ENCODE results near the gene SI. TPM values are rescaled to one million over a fixed set of nuclear protein-coding genes. Genes with fewer than 3 reads are reported as not detected.

The SI gene
- not detected for total RNA-seq

- Mint-ChIP-seq H3K36me3 (ENCODE audit: insufficient read depth in 2 of 2) (no peaks in the 10 kb centered on the region), H3K27me3 (ENCODE audit: low read depth) (no peaks in the 10 kb centered on the region), H3K4me1 (ENCODE audit: low read depth) (no peaks in the 10 kb centered on the region), H3K9me3 (peaks cover 3 to 4% of the 10 kb centered on the region in 2 donors), H3K27ac (no peak within 1 kb of the TSS), H3K4me3 (no peak within 1 kb of the TSS)
- no peak for ATAC-seq (replicated peaks in 1 of 2)
- DNase-seq, result no peak
These were observed at the start of gene SI for GRCh38 chr3:165078293-165078692. Gene SI, minus strand, starts transcription at chr3:165078496. Its CDS starts 2,484 bp downstream, at chr3:165076012.

GRCh38 chr3:165125836-165126235, 47.5 kb upstream of the SI start:
- Mint-ChIP-seq H3K36me3 (ENCODE audit: insufficient read depth in 2 of 2) (no peaks in the 10 kb centered on the region), H3K27ac (no peak overlapping the region), H3K27me3 (ENCODE audit: low read depth) (no peaks in the 10 kb centered on the region), H3K9me3 (peaks cover 3 to 6% of the 10 kb centered on the region in 2 donors), H3K4me3 (no peak overlapping the region), H3K4me1 (ENCODE audit: low read depth) (no peaks in the 10 kb centered on the region)
- DNase-seq, result no peak
- ATAC-seq (replicated peaks in 1 of 2), result no peak

GRCh38 chr3:165111401-165111800, 33.1 kb upstream of the SI start:
- no peaks in the 10 kb centered on the region for H3K36me3 Mint-ChIP-seq (ENCODE audit: insufficient read depth in 2 of 2)
- peaks cover 1 to 4% of the 10 kb centered on the region in 2 donors for H3K9me3 Mint-ChIP-seq
- no peaks in the 10 kb centered on the region for H3K4me1 Mint-ChIP-seq (ENCODE audit: low read depth)
- no peaks in the 10 kb centered on the region for H3K27me3 Mint-ChIP-seq (ENCODE audit: low read depth)
- H3K4me3 Mint-ChIP-seq, result no peak overlapping the region
- ATAC-seq (replicated peaks in 1 of 2) (no peak), DNase-seq (no peak)
- H3K27ac Mint-ChIP-seq, result no peak overlapping the region

GRCh38 chr3:165103616-165104015, 25.3 kb upstream of the SI start:
- H3K27me3 Mint-ChIP-seq (ENCODE audit: low read depth), result no peaks in the 10 kb centered on the region
- H3K27ac Mint-ChIP-seq, result no peak overlapping the region
- no peak for ATAC-seq (replicated peaks in 1 of 2)
- no peak overlapping the region for H3K4me3 Mint-ChIP-seq
- H3K9me3 Mint-ChIP-seq, result peaks cover 2 to 3% of the 10 kb centered on the region in 2 donors
- H3K36me3 Mint-ChIP-seq (ENCODE audit: insufficient read depth in 2 of 2), result no peaks in the 10 kb centered on the region
- no peak for DNase-seq
- no peaks in the 10 kb centered on the region for H3K4me1 Mint-ChIP-seq (ENCODE audit: low read depth)

GRCh38 chr3:165082650-165083049, 4.4 kb upstream of the SI start:
- Mint-ChIP-seq H3K4me1 (ENCODE audit: low read depth) (no peaks in the 10 kb centered on the region), H3K27me3 (ENCODE audit: low read depth) (no peaks in the 10 kb centered on the region), H3K36me3 (ENCODE audit: insufficient read depth in 2 of 2) (no peaks in the 10 kb centered on the region), H3K9me3 (peaks cover 2 to 6% of the 10 kb centered on the region in 2 donors), H3K27ac (no peak overlapping the region), H3K4me3 (no peak overlapping the region)
- ATAC-seq (replicated peaks in 1 of 2), result no peak
- no peak for DNase-seq

GRCh38 chr3:165081183-165081582, 2.9 kb upstream of the SI start:
- H3K4me3 Mint-ChIP-seq, result no peak overlapping the region
- H3K36me3 Mint-ChIP-seq (ENCODE audit: insufficient read depth in 2 of 2), result no peaks in the 10 kb centered on the region
- H3K9me3 Mint-ChIP-seq, result peaks cover 3% of the 10 kb centered on the region in 2 donors
- no peak for ATAC-seq (replicated peaks in 1 of 2)
- no peak overlapping the region for H3K27ac Mint-ChIP-seq
- H3K4me1 Mint-ChIP-seq (ENCODE audit: low read depth), result no peaks in the 10 kb centered on the region
- DNase-seq, result no peak
- no peaks in the 10 kb centered on the region for H3K27me3 Mint-ChIP-seq (ENCODE audit: low read depth)

- H3K36me3 Mint-ChIP-seq (ENCODE audit: insufficient read depth in 2 of 2), result no peaks in the 10 kb centered on the region
- H3K4me3 Mint-ChIP-seq, result no peak overlapping the region
- H3K9me3 Mint-ChIP-seq, result peaks cover 3 to 6% of the 10 kb centered on the region in 2 donors
- ATAC-seq (replicated peaks in 1 of 2), result no peak
- H3K4me1 Mint-ChIP-seq (ENCODE audit: low read depth), result no peaks in the 10 kb centered on the region
- DNase-seq, result no peak
- no peaks in the 10 kb centered on the region for H3K27me3 Mint-ChIP-seq (ENCODE audit: low read depth)
- H3K27ac Mint-ChIP-seq, result no peak overlapping the region
These were observed 2.6 kb downstream of the SI start for GRCh38 chr3:165075695-165076094.

GRCh38 chr3:165070682-165071081, 7.6 kb downstream of the SI start:
- no peak for ATAC-seq (replicated peaks in 1 of 2)
- Mint-ChIP-seq H3K9me3 (peaks cover 0 to 7% of the 10 kb centered on the region in 2 donors), H3K4me3 (no peak overlapping the region), H3K4me1 (ENCODE audit: low read depth) (no peaks in the 10 kb centered on the region), H3K27ac (no peak overlapping the region), H3K27me3 (ENCODE audit: low read depth) (no peaks in the 10 kb centered on the region), H3K36me3 (ENCODE audit: insufficient read depth in 2 of 2) (no peaks in the 10 kb centered on the region)
- DNase-seq, result no peak

- Mint-ChIP-seq H3K4me1 (ENCODE audit: low read depth) (no peaks in the 10 kb centered on the region), H3K27me3 (ENCODE audit: low read depth) (no peaks in the 10 kb centered on the region), H3K36me3 (ENCODE audit: insufficient read depth in 2 of 2) (no peaks in the 10 kb centered on the region), H3K9me3 (peaks cover 3 to 7% of the 10 kb centered on the region in 2 donors), H3K27ac (no peak overlapping the region), H3K4me3 (no peak overlapping the region)
- DNase-seq (no peak), ATAC-seq (replicated peaks in 1 of 2) (no peak)
These were observed 21.8 kb downstream of the SI start for GRCh38 chr3:165056510-165056909.

GRCh38 chr3:165040186-165040585, 38.1 kb downstream of the SI start:
- H3K27me3 Mint-ChIP-seq (ENCODE audit: low read depth), result no peaks in the 10 kb centered on the region
- H3K27ac Mint-ChIP-seq, result no peak overlapping the region
- H3K4me3 Mint-ChIP-seq, result no peak overlapping the region
- H3K9me3 Mint-ChIP-seq, result peaks cover 0 to 6% of the 10 kb centered on the region in 2 donors
- H3K4me1 Mint-ChIP-seq (ENCODE audit: low read depth), result no peaks in the 10 kb centered on the region
- ATAC-seq (replicated peaks in 1 of 2) (no peak), DNase-seq (no peak)
- no peaks in the 10 kb centered on the region for H3K36me3 Mint-ChIP-seq (ENCODE audit: insufficient read depth in 2 of 2)

- Mint-ChIP-seq H3K9me3 (peaks cover 4 to 6% of the 10 kb centered on the region in 2 donors), H3K4me3 (no peak overlapping the region), H3K4me1 (ENCODE audit: low read depth) (no peaks in the 10 kb centered on the region), H3K36me3 (ENCODE audit: insufficient read depth in 2 of 2) (no peaks in the 10 kb centered on the region), H3K27ac (no peak overlapping the region), H3K27me3 (ENCODE audit: low read depth) (no peaks in the 10 kb centered on the region)
- DNase-seq (no peak), ATAC-seq (replicated peaks in 1 of 2) (no peak)
These were observed 66.7 kb downstream of the SI start for GRCh38 chr3:165011557-165011956.

- Mint-ChIP-seq H3K27ac (no peak overlapping the region), H3K36me3 (ENCODE audit: insufficient read depth in 2 of 2) (peaks cover 0 to 1% of the 10 kb centered on the region in 2 donors), H3K27me3 (ENCODE audit: low read depth) (no peaks in the 10 kb centered on the region), H3K9me3 (peaks cover 3% of the 10 kb centered on the region in 2 donors), H3K4me3 (no peak overlapping the region), H3K4me1 (ENCODE audit: low read depth) (no peaks in the 10 kb centered on the region)
- ATAC-seq (replicated peaks in 1 of 2) (no peak), DNase-seq (no peak)
These were observed 93.3 kb downstream of the SI start for GRCh38 chr3:164984947-164985346.

GRCh38 chr3:164962610-164963009, 115.7 kb downstream of the SI start:
- H3K4me3 Mint-ChIP-seq, result no peak overlapping the region
- no peaks in the 10 kb centered on the region for H3K27me3 Mint-ChIP-seq (ENCODE audit: low read depth)
- H3K36me3 Mint-ChIP-seq (ENCODE audit: insufficient read depth in 2 of 2), result no peaks in the 10 kb centered on the region
- no peak for ATAC-seq (replicated peaks in 1 of 2)
- H3K4me1 Mint-ChIP-seq (ENCODE audit: low read depth), result no peaks in the 10 kb centered on the region
- no peak overlapping the region for H3K27ac Mint-ChIP-seq
- H3K9me3 Mint-ChIP-seq, result peaks cover 8 to 12% of the 10 kb centered on the region in 2 donors
- no peak for DNase-seq

GRCh38 chr3:164952966-164953365, 125.3 kb downstream of the SI start:
- H3K36me3 Mint-ChIP-seq (ENCODE audit: insufficient read depth in 2 of 2), result no peaks in the 10 kb centered on the region
- no peak overlapping the region for H3K4me3 Mint-ChIP-seq
- no peak overlapping the region for H3K27ac Mint-ChIP-seq
- H3K27me3 Mint-ChIP-seq (ENCODE audit: low read depth), result no peaks in the 10 kb centered on the region
- H3K9me3 Mint-ChIP-seq, result peaks cover 10 to 11% of the 10 kb centered on the region in 2 donors
- DNase-seq (no peak), ATAC-seq (replicated peaks in 1 of 2) (no peak)
- no peaks in the 10 kb centered on the region for H3K4me1 Mint-ChIP-seq (ENCODE audit: low read depth)
